HCT116 (cell line): Measurements from ENCODE around the gene NOXRED1. TPM values are rescaled to one million over a fixed set of nuclear protein-coding genes. Genes with fewer than 3 reads are reported as not detected.
A peak's percentile ranks its signal among the peaks of the same experiment; 100 is the strongest.

ENCODE experiments used
- ATAC-seq: fragments of 200-7000 bp; cut with Tn5 transposase; 2 replicates; pipeline ENCODE4 v1.9.1; 2020; ENCODE audit warnings: mild to moderate bottlenecking, moderate library complexity
- BruUV-seq: library from RNA; stranded (reverse); fragments of 400-500 nt; replicated peaks from 2 replicates; lab custom pipeline; 2021; lab: Mats Ljungman, UMichigan
- CTCF ChIA-PET: fragments of 300-600 bp; sonication (Branson Sonifier 250); formaldehyde crosslinking; loops from one replicate; lab custom pipeline; 2021; ENCODE audit warnings: antibody characterized with exemption; lab: Charles Lee
- POLR2A ChIA-PET: fragments of 300-600, 350-600 bp; sonication (Branson Sonifier 250); formaldehyde crosslinking; loops from one replicate; lab custom pipeline; 2021; ENCODE audit warnings: antibody characterized with exemption; lab: Charles Lee
- RAD21 ChIA-PET, 2 experiments: fragments of 300-600 bp; sonication (Branson Sonifier 250); formaldehyde crosslinking; loops; one replicate each; lab custom pipeline; 2023; ENCODE audit warnings: low total read pairs in 2 of 2; ENCODE audit not compliant: uncharacterized antibody in 2 of 2, unreplicated experiment in 2 of 2, low non-redundant PET in 1 of 2; lab: Charles Lee
- DNase-seq: peaks from one replicate; pipeline ENCODE4 v3.0.0-alpha.2; 2010; ENCODE audit warnings: low read depth, low spot score
- H2AFZ ChIP-seq: fragments of 200-600 bp; shearing (Covaris generic), sonication (generic); 2 replicates; pipeline ENCODE4 v1.6.1; 2017; ENCODE audit warnings: low read depth, mixed run types, mixed read lengths, antibody characterized with exemption, low read length; ENCODE audit not compliant: poor library complexity, severe bottlenecking
- H3K27ac ChIP-seq: 2 replicates; pipeline ENCODE4 v1.5.1; 2012; ENCODE audit warnings: low read depth, low read length
- H3K27me3 ChIP-seq: fragments of 200-600 bp; sonication (generic); 2 replicates; pipeline ENCODE4 v1.6.1; 2016; ENCODE audit warnings: mixed run types, low read length, mixed read lengths; ENCODE audit not compliant: insufficient read depth
- H3K36me3 ChIP-seq, 2 experiments: fragments of 200-500 bp in 1 of 2; fragments of 200-600 bp in 1 of 2; sonication (Bioruptor generic) in 1 of 2; sonication (generic) in 1 of 2; 2 replicates each; pipeline versions ENCODE4 v1.5.1 to v1.6.1; 2014 to 2016; ENCODE audit warnings: low read length in 2 of 2, inconsistent platforms in 1 of 2, mixed read lengths in 1 of 2, mixed run types in 1 of 2; ENCODE audit not compliant: insufficient read depth in 2 of 2, control insufficient read depth in 1 of 2
- H3K4me1 ChIP-seq, 2 experiments: fragments of 200-600 bp in 1 of 2; sonication (generic) in 1 of 2; 2 replicates each; pipeline versions ENCODE4 v1.5.1 to v1.6.1; 2012 to 2017; ENCODE audit warnings: low read length in 2 of 2, inconsistent platforms in 1 of 2, mild to moderate bottlenecking in 1 of 2, mixed read lengths in 1 of 2, mixed run types in 1 of 2, moderate library complexity in 1 of 2; ENCODE audit not compliant: insufficient read depth in 2 of 2, control insufficient read depth in 1 of 2
- H3K4me2 ChIP-seq: fragments of 200-600 bp; sonication (generic); 2 replicates; pipeline ENCODE4 v1.6.1; 2017; ENCODE audit warnings: mixed run types, low read length, mixed read lengths
- H3K4me3 ChIP-seq, 2 experiments: fragments of 200-600 bp in 1 of 2; sonication (generic) in 1 of 2; replicated peaks in 1 of 2; 2 replicates each; pipeline ENCODE4 v1.5.1; 2011 to 2016; ENCODE audit warnings: low read length in 2 of 2, control low read depth in 1 of 2, low read depth in 1 of 2, mild to moderate bottlenecking in 1 of 2, mixed read lengths in 1 of 2, mixed run types in 1 of 2
- H3K79me2 ChIP-seq: fragments of 200-600 bp; sonication (generic); 2 replicates; pipeline ENCODE4 v1.6.1; 2017; ENCODE audit warnings: mild to moderate bottlenecking, mixed run types, low read length, moderate library complexity, mixed read lengths; ENCODE audit not compliant: insufficient read depth
- H3K9ac ChIP-seq: fragments of 200-600 bp; sonication (generic); 2 replicates; pipeline ENCODE4 v1.6.1; 2016; ENCODE audit warnings: low read length, mixed read lengths
- H3K9me2 ChIP-seq: fragments of 200-600 bp; sonication (generic), shearing (Covaris generic); 2 replicates; pipeline ENCODE4 v1.6.1; 2017; ENCODE audit warnings: mixed run types, mild to moderate bottlenecking, moderate library complexity; ENCODE audit not compliant: insufficient read depth
- H3K9me3 ChIP-seq, 2 experiments: fragments of 200-500 bp in 1 of 2; fragments of 200-600 bp in 1 of 2; sonication (Bioruptor generic) in 1 of 2; sonication (generic) in 1 of 2; 2 replicates each; pipeline ENCODE4 v1.6.1; 2014 to 2017; ENCODE audit warnings: low read length in 2 of 2, mixed read lengths in 2 of 2, inconsistent platforms in 1 of 2, low read depth in 1 of 2, mild to moderate bottlenecking in 1 of 2, mixed run types in 1 of 2, moderate library complexity in 1 of 2; ENCODE audit not compliant: control insufficient read depth in 1 of 2, insufficient read depth in 1 of 2
- H4K20me1 ChIP-seq: fragments of 200-600 bp; sonication (generic), shearing (Covaris generic); 2 replicates; pipeline ENCODE4 v1.6.1; 2017; ENCODE audit warnings: mixed run types, mild to moderate bottlenecking, moderate library complexity; ENCODE audit not compliant: insufficient read depth
- CBX3 ChIP-seq: IDR thresholded peaks from 2 replicates; pipeline ENCODE4 v1.6.1; 2012; ENCODE audit warnings: low read depth
- CEBPB ChIP-seq: IDR thresholded peaks from 2 replicates; pipeline ENCODE4 v1.6.1; 2012; ENCODE audit warnings: low read depth
- CTCF ChIP-seq, 3 experiments: fragments of 200-600 bp in 1 of 3; sonication (generic) in 1 of 3; IDR thresholded peaks in 2 of 3; conservative IDR thresholded peaks in 1 of 3; 2 replicates each; pipeline ENCODE4 v1.5.1; 2012 to 2017; ENCODE audit warnings: low read depth in 2 of 3, low read length in 2 of 3, antibody characterized with exemption in 1 of 3, borderline replicate concordance in 1 of 3, control low read depth in 1 of 3, mild to moderate bottlenecking in 1 of 3, mixed read lengths in 1 of 3, mixed run types in 1 of 3, moderate library complexity in 1 of 3; ENCODE audit not compliant: insufficient read depth in 1 of 3
- EGR1 ChIP-seq: IDR thresholded peaks from 2 replicates; pipeline ENCODE4 v1.6.1; 2012; ENCODE audit warnings: low read depth
- EZH2 ChIP-seq: fragments of 200-600 bp; sonication (generic); IDR thresholded peaks from 2 replicates; pipeline ENCODE4 v1.6.1; 2017; ENCODE audit warnings: antibody characterized with exemption, mixed run types
- EZH2phosphoT487 ChIP-seq: fragments of 200-600 bp; IDR thresholded peaks from 2 replicates; pipeline ENCODE4 v1.6.1; 2018; ENCODE audit warnings: antibody characterized with exemption, borderline replicate concordance
- FOSL1 ChIP-seq: IDR thresholded peaks from 2 replicates; pipeline ENCODE4 v1.6.1; 2012; ENCODE audit warnings: low read depth
- MAX ChIP-seq: IDR thresholded peaks from 2 replicates; pipeline ENCODE4 v1.6.1; 2012
- POLR2A ChIP-seq: IDR thresholded peaks from 2 replicates; pipeline ENCODE4 v1.7.0; 2011; ENCODE audit warnings: borderline replicate concordance; ENCODE audit not compliant: insufficient read depth, insufficient read length; ENCODE audit errors: extremely low read depth
- POLR2AphosphoS5 ChIP-seq: IDR thresholded peaks from 2 replicates; pipeline ENCODE4 v1.6.1; 2011; ENCODE audit warnings: mild to moderate bottlenecking, low read depth, low read length, moderate library complexity
- RAD21 ChIP-seq: IDR thresholded peaks from 2 replicates; pipeline ENCODE4 v1.6.1; 2012; ENCODE audit warnings: low read depth, mild to moderate bottlenecking
- REST ChIP-seq: IDR thresholded peaks from 2 replicates; pipeline ENCODE4 v1.6.1; 2012; ENCODE audit warnings: low read depth
- SIN3A ChIP-seq: IDR thresholded peaks from 2 replicates; pipeline ENCODE4 v1.6.1; 2012; ENCODE audit warnings: low read depth
- TCF7L2 ChIP-seq: IDR thresholded peaks from 2 replicates; pipeline ENCODE4 v1.7.0; 2011; ENCODE audit warnings: borderline replicate concordance, inconsistent platforms; ENCODE audit not compliant: insufficient read depth, insufficient read length; ENCODE audit errors: extremely low read depth
- ZBTB33 ChIP-seq: IDR thresholded peaks from 2 replicates; pipeline ENCODE4 v1.6.1; 2011; ENCODE audit warnings: mild to moderate bottlenecking, low read length, moderate library complexity; ENCODE audit not compliant: insufficient replicate concordance; ENCODE audit errors: extremely low read depth
- intact Hi-C: fragments of 100-400 bp; cut with micrococcal nuclease; formaldehyde crosslinking; loops from 2 replicates; pipeline ENCODE4 v1.10.0; 2022
- total RNA-seq: library from RNA; stranded (reverse); gene quantifications from one replicate; pipeline ENCODE4 v1.2.1, GENCODE V29; 2021; ENCODE audit not compliant: unreplicated experiment

NOXRED1 gene
- total RNA-seq, 1 experiment from 2014 or later, result 0.66 TPM

- TF ChIP-seq FOSL1, result no peak
- no peak for TF ChIP-seq EZH2
- TF ChIP-seq MAX, result no peak
- TF ChIP-seq EZH2phosphoT487, result no peak
- TF ChIP-seq CEBPB, result no peak
These were observed 44.5 kb upstream of the NOXRED1 start (continued) for GRCh38 chr14:77467801-77468200.

GRCh38 chr14:77459072-77459723, 35.9 kb upstream of the NOXRED1 start:
- BruUV-seq, result TSS peak; percentile 44
- no peak for ATAC-seq
- ChIA-PET CTCF (interaction anchor here (0.6 to 2.3 kb wide), 11 partner anchors 10 to 1107 kb away, joined by 3 to 13 read pairs (median 3); no protein-coding TSS in a partner anchor), POLR2A (interaction anchor here (1.1 kb wide), 1 partner anchor 138 kb away, joined by 3 read pairs; the partner anchor contains the start of genes GSTZ1 and POMT2)
- H2AFZ ChIP-seq, result no peak overlapping the region
- no peak for TF ChIP-seq EGR1
- no peak for TF ChIP-seq MAX
- no peak for TF ChIP-seq CBX3
- peak; percentile 54 to 86 (median 74) for TF ChIP-seq CTCF (IDR thresholded peaks at IDR 0.05 in 2 of 3, conservative IDR thresholded peaks at IDR 0.05 in 1 of 3; ENCODE audit: borderline replicate concordance in 1 of 3, insufficient read depth in 1 of 3, low read depth in 2 of 3, low read length in 2 of 3)
- TF ChIP-seq POLR2AphosphoS5, result no peak
- no peak for TF ChIP-seq REST
- TF ChIP-seq FOSL1, result no peak
- TF ChIP-seq TCF7L2, result no peak
- no peak for TF ChIP-seq POLR2A
- no peak for TF ChIP-seq SIN3A
- no peak for TF ChIP-seq EZH2phosphoT487
- peak; percentile 66 for TF ChIP-seq RAD21
- no peak for TF ChIP-seq ZBTB33
- TF ChIP-seq, all 23 proteins: peak for 2
- Histone ChIP-seq H3K4me2 (peak overlapping the region; percentile 83), H3K27ac (peak overlapping the region; percentile 81), H3K4me1 (peaks cover 6 to 15% of the 10 kb centered on the region in 2 experiments), H3K9me3 (no peaks in the 10 kb centered on the region), H3K9ac (peak overlapping the region; percentile 80), H3K4me3 (peak overlapping the region; percentile 87 to 89), H3K36me3 (peaks cover 32 to 40% of the 10 kb centered on the region in 2 experiments), H3K79me2 (peaks cover 63% of the 10 kb centered on the region), H4K20me1 (peaks cover 12% of the 10 kb centered on the region; the same call in 1 of the 2 replicates), H3K9me2 (no peaks in the 10 kb centered on the region), H3K27me3 (no peaks in the 10 kb centered on the region)
- intact Hi-C loops, result loop anchor here (1.0 to 10.0 kb wide), 8 partner anchors 82 to 356 kb away; partner anchors contain the start of genes GSTZ1, POMT2, SAMD15 and SPTLC2
- peak; percentile 65 for DNase-seq
- RAD21 ChIA-PET, result interaction anchor here in 1 of 2 experiments (0.6 to 1.5 kb wide), 2 partner anchors 161 to 358 kb away, joined by 3 to 4 read pairs; no protein-coding TSS in a partner anchor
